ENCODE results near the gene SRMS. TPM values are rescaled to one million over a fixed set of nuclear protein-coding genes. Genes with fewer than 3 reads are reported as not detected.
A peak's percentile ranks its signal among the peaks of the same experiment; 100 is the strongest.

SRMS gene
- total RNA-seq, 1 experiment from 2014 or later, result 0.79 TPM

GRCh38 chr20:63530788-63531160 lies 16.8 kb downstream of the SRMS start:
- Histone ChIP-seq H3K18ac (ENCODE audit: insufficient read length, low read depth, low read length) (no peak overlapping the region), H3K79me2 (ENCODE audit: insufficient read depth, low read length) (no peaks in the 10 kb centered on the region), H4K91ac (ENCODE audit: insufficient read length, low read depth, low read length) (no peak overlapping the region), H4K8ac (replicated peaks; ENCODE audit: insufficient read length, low read depth, low read length) (no peak overlapping the region), H4K20me1 (ENCODE audit: control insufficient read depth, insufficient read depth, insufficient read length) (peaks cover 5% of the 10 kb centered on the region), H3K9ac (ENCODE audit: extremely low read depth, insufficient read length, low read length) (no peak overlapping the region), H3K23me2 (ENCODE audit: insufficient read length, low read depth, low read length, poor library complexity, severe bottlenecking) (no peaks in the 10 kb centered on the region), H2BK120ac (ENCODE audit: low read depth, low read length, poor library complexity, severe bottlenecking) (no peak overlapping the region), H2BK15ac (ENCODE audit: low read depth, low read length) (no peak overlapping the region), H3K4me1 (ENCODE audit: insufficient read depth, low read length) (no peaks in the 10 kb centered on the region), H3K14ac (ENCODE audit: insufficient read depth, low read length) (no peak overlapping the region), H3K79me1 (ENCODE audit: insufficient read depth, low read depth, low read length, poor library complexity, severe bottlenecking) (no peaks in the 10 kb centered on the region), H3K4me2 (ENCODE audit: insufficient read depth, insufficient read length, low read length) (no peak overlapping the region), H3K27me3 (ENCODE audit: insufficient read depth, low read length) (no peaks in the 10 kb centered on the region), H3K23ac (ENCODE audit: insufficient read length, low read depth, low read length) (no peak overlapping the region), H3K4ac (ENCODE audit: low read depth, low read length) (no peak overlapping the region), H3T11ph (ENCODE audit: low read length) (no peak overlapping the region), H2BK5ac (ENCODE audit: insufficient read length, low read length) (no peak overlapping the region), H3K56ac (ENCODE audit: insufficient read length, low read depth, low read length) (no peak overlapping the region), H4K5ac (ENCODE audit: insufficient read length, low read depth, low read length) (no peak overlapping the region), H2AFZ (ENCODE audit: low read length) (no peak overlapping the region), H2BK20ac (ENCODE audit: low read depth, low read length, poor library complexity, severe bottlenecking) (no peak overlapping the region), H2AK5ac (ENCODE audit: insufficient read length, low read length) (no peak overlapping the region), H2BK12ac (ENCODE audit: insufficient read length, low read depth, low read length) (no peak overlapping the region), H3K9me3 (ENCODE audit: control insufficient read depth, low read depth, low read length) (no peaks in the 10 kb centered on the region), H3K27ac (ENCODE audit: insufficient read length, low read depth, low read length) (no peak overlapping the region)
- Mint-ChIP-seq H3K9me3 (no peaks in the 10 kb centered on the region), H3K4me3 (no peak overlapping the region), H3K36me3 (ENCODE audit: insufficient read depth in 1 of 3, low read depth in 3 of 3) (no peaks in the 10 kb centered on the region), H3K27me3 (ENCODE audit: low read depth) (peaks cover 3% of the 10 kb centered on the region), H3K4me1 (peaks cover 0 to 4% of the 10 kb centered on the region in 2 experiments; a peak in 2 of 4 replicates), H3K27ac (no peak overlapping the region)
- WGBS (ENCODE audit: extremely low coverage, insufficient read length, low lambda C conversion rate), result no CpG with 5 or more reads among the region's 14 CpGs
- TF ChIP-seq CTCF (conservative IDR thresholded peaks at IDR 0.05), result no peak
- DNase-seq, result peak; percentile 29

Measured in H9 (cell line).